SHP77 (cell line): Measurements from ENCODE around the gene MTCL1.

Experiments
- DNase-seq, 2 experiments: peaks; one replicate each; lab custom pipeline; 2025; lab: John Stamatoyannopoulos, UW

Gene MTCL1

GRCh38 chr18:8688216-8688800 lies 17.0 kb upstream of the MTCL1 start:
- no peak for DNase-seq

GRCh38 chr18:8688816-8689215 lies 16.5 kb upstream of the MTCL1 start:
- DNase-seq, result no peak

- no peak for DNase-seq
Measured at GRCh38 chr18:8689517-8689916, 15.8 kb upstream of the MTCL1 start.

GRCh38 chr18:8694891-8695290 lies 10.5 kb upstream of the MTCL1 start:
- no peak for DNase-seq

DNA sequence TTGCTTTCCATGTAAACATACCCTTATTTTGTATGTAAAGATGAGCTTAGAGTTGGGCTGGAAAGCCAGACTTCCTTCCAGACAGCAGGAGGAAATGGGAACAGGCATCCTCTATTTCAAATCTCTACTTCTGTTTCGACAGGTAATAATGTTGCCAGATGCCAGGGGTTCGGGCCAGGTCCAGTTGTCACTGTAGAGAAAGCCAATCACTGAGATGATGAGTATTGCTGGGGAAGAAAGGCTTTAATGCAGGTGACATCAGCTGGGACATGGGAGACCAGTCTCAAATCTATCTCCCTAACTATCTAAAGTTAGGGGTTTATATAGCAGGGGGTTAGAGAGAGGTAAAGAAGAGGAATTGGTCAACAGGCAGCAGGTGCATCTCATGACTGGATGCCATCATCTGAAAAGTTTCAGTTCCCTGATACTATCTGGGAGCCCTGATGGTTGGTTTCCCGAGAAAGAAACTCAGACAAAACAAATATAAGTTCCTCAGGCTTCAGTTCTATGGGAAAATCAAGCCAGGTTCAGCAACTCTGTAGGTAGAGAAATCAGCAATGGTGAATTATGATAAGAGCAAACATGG lies 9.3 kb upstream of the MTCL1 start:
- no peak for DNase-seq

DNA sequence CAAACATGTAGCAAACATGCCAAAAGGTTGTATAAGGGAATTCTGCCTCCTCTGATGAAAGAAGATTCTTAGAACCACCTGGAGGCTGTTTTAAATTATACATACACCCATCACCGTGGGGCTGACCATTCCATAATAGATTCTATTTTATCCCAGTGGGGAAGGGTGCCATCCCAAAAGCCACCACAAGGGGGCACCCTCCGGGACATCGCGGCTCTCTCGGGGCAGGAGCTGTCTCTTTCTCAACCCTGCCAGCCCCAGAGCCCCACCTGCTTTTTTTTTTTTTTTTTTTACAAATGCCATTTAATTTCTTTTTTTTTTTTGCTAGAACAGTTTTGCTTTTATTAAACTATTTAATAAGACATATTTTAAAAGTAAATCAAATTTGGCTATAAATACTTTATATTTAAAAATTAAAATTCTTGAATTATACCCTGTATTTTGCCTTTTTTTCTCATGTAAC lies 8.6 kb upstream of the MTCL1 start:
- peak in 1 of 2 experiments; percentile 27 for DNase-seq

- no peak for DNase-seq
Measured at GRCh38 chr18:8699126-8699525, 6.2 kb upstream of the MTCL1 start.

GRCh38 chr18:8699948-8700347 lies 5.4 kb upstream of the MTCL1 start:
- DNase-seq, result no peak

GRCh38 chr18:8701546-8702118 lies 3.7 kb upstream of the MTCL1 start:
- DNase-seq, result no peak

GRCh38 chr18:8702668-8703067 lies 2.7 kb upstream of the MTCL1 start:
- no peak for DNase-seq

DNA sequence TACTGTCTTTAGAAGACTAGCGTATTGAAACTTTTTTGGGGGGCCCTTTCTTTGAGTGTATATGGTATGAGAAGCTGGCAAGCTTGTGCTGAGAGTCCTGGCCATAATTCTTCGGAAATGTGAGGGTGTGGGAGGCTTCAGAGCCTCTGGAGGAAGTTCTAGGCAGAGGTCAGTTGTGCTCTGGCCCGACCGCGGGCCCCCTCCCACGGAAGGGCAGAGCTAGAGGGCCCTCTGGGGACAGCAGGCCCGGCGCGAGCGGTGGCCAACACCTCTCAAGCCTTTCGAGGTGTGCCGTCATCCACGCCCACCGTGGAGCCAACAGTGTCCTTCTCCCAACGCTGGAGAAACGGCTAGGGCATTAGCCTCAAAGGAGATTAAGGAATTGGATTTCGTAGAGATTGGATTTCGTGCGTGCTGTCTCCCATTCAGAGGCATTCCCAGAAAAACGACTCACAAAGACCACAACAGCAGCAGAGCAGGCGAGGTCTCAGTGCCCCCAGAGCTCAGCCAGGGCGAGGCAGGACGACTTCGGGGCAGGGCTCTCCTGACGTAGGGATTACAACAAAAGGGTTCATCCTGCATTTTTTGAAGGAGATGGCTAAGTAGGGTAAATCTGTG lies 2.2 kb upstream of the MTCL1 start:
- DNase-seq, result no peak

- no peak for DNase-seq
Measured at GRCh38 chr18:8703781-8704301, 1.5 kb upstream of the MTCL1 start.

DNA sequence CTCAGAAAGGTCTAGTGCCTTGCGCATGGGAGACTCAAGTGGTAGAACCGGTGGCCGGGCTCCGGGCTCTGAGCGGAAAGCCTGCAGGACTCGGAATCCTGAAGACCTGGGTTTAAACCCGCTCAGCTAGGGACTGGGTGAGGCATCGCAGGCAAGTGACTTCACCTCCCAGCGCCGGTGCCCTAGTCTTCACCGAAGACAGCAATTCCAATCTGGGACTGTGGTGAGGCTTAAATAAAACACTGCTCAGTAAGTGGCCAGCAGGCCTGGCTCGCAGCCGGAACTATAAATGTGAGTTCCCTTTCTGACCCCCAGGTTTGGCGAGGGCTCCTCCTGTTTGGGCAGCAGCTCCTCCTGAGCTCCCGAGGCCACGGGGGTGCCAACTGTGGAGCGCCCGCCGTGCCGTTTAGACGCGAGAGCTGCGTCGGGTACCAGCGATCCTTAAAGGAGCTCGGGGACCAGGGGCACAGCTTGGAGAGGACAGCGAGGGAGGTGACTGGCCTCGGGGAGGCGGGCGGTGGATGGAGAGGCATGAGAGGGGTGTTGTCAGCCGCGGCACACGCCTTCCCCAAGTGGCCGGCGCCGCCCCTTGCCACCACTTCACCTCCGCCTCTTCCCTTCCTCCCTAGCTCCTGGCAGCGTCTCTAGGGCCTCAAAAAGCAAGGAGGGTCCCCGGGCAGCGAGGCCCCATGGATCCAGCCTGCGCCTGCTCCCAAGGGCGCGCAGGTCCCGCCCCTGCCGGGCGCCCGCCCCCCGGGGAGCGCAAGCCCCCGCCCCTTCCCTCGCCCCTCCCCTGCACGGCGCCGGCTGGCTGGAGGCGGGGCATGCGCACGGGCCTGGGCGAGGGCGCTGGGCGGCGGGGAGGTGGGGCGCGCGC lies 757 bp upstream of the MTCL1 start:
- peak; percentile 63 to 83 for DNase-seq

GRCh38 chr18:8705961-8706790 lies 820 bp downstream of the MTCL1 start:
- DNase-seq, result no peak

DNA sequence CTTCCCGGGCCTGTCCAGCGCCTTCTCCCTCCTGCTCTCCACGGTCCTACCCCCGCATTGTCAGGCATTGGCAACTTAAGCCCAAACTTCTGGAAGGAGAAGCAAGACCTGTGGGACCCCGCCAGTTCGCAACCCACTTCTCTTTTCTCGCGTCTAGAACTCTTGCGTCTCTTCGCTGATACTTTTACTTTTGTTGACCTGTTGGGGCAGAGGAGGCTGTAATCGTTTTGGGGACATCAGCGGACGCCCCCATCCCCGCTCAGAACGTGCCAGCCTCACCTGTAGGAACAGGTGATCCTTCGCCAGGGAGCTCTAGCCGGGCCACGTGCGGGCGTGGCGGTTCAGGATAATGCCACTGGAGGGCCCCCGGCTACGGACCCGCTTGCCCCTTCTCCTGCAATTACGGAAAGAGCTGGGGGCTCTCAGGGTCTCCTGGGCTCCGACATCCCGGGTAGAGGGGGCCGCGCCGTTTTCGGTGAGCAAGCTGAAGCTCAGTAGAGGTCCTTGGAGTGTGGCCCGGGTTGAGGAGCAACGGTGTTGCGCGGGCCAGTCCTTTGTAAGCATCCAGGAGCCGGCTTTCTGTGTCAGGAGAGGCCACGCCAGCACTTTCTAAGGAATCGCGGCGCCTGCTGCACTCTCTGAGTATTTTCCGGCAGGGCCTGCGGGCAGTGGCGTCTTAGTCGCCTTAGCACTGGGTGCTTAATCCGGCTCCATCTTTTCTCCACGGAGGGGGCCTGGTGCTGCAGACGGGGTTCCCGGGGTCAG lies 1.6 kb downstream of the MTCL1 start:
- DNase-seq, result no peak

DNA sequence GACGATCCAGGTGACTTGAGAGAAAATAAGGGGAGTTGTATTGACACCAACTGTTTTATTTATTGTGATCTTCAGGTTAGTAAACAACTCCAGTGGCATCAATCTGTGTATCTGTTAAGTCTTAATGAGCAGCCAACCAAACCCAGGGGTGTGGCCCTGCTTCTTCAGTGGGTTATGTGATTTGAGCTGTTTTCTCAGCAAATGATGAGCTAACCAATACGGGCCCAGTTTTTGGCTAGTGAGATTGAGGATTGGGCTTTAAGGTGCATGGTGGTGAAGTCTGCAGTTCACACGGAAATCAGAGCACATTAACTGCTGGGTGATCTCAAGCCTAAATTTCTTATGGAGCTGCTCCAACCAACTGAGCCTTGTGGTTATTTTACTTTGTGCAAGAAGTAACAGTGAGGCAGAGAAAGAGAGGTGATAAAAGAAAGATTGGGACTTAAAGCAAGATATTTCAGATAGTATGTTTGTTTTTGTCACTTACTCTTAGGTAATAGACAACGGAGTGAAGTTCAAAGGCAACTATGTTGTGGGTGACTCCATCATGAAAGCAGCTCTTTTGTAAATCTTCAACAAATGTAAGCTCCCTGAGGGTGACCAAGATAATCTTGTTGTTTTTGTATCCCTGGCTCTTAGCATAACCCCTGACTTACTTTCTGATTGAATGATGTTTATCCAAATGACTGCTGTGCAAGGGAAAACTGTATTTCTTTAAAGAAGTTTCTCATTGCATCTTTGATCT lies 2.4 kb downstream of the MTCL1 start:
- no peak for DNase-seq

DNA sequence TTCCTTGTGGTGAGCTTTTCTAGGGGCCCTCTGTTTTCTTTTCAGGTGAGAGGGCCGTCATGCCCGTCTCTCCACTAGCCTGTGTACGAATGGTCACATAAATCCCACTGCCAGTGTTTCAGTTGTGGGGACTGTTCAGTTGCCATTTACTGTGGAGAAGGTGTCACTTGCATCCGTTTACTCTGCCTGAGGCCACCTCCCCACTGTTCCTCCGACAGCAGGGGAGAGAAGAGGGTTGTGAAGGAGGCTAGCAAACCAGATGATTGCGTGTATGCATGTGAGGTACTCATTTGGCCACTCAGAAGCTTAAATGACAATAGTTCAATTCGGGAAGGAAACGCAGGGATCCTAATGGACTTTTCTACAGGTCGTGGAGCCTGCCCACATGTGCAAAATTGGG lies 3.3 kb downstream of the MTCL1 start:
- no peak for DNase-seq

DNA sequence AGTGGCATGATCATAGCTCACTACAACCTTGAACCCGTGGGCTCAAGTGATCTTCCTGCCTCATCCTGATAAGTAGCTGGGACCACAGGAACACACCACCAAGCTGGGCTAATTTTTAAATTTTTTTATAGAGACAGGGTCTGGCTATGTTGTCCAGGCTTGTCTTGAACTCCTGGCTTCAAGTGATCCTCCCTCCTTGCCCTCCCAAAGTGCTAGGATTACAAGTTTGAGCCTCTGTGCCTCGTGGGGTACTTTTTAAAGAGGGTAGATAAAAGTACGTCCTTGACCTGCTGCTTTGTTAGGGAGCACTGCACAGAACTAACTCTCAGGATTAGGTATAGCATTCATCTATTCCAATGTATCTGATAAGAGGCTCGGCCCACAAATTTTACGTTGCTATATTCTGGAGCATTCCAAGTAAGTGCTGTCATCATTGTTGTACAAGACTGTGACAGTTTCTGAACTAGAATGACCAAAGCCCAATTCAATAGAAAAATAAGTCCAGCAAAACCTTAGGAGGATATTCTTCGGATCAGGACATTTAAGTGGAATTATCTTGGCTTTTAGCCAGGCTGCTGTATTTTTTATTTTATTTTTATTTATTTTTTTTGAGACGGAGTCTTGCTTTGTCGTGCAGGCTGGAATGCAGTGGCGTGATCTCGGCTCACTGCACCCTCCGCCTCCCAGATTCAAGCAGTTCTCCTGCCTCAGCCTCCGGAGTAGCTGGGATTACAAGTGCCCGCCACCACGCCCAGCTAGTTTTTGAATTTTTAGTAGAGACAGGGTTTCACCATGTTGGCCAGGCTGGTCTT lies 4.1 kb downstream of the MTCL1 start:
- no peak for DNase-seq

DNA sequence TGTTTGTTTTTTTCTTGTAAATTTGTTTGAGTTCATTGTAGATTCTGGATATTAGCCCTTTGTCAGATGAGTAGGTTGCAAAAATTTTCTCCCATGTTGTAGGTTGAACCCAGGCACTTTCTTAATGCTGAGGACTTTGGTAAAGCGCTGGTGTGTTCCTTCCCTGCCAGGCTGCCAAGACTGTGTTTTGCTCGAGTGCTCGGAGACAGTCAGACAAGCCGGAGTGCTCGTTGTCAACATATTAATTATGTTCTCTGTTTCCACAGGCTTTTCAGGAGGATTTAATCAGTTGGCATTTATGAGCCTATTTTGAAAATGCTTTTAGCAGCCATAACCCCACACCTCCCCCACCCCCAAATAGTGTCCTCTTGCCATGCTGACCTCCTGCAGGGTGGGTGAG lies 6.4 kb downstream of the MTCL1 start:
- DNase-seq, result no peak
